ENCODE measurements around the gene NFIA. TPM values are rescaled to one million over a fixed set of nuclear protein-coding genes. Genes with fewer than 3 reads are reported as not detected.
A peak's percentile ranks its signal among the peaks of the same experiment; 100 is the strongest.
"Not testable (repeated sequence)": the region's sequence is repeated elsewhere in the genome, so short reads cannot be mapped to it uniquely, and the experiment has no call there.

Gene NFIA
- total RNA-seq, 2 experiments from 2014 or later: 4.2 to 5.7 TPM

GRCh38 chr1:61073871-61074270 lies 8.5 kb upstream of the NFIA start:
- Mint-ChIP-seq H3K27ac (no peak overlapping the region), H3K4me3 (no peak overlapping the region), H3K36me3 (no peaks in the 10 kb centered on the region), H3K9me3 (no peaks in the 10 kb centered on the region), H3K27me3 (peaks cover 15% of the 10 kb centered on the region), H3K4me1 (peaks cover 19% of the 10 kb centered on the region)
- no peak for ATAC-seq (ENCODE audit: low read depth)
- DNase-seq: no peak
- POLR2A ChIA-PET: no interaction called here

- not testable (repeated sequence) for H3K9me3 Mint-ChIP-seq; H3K27ac Mint-ChIP-seq; ATAC-seq (ENCODE audit: low read depth); H3K36me3 Mint-ChIP-seq; DNase-seq; H3K4me3 Mint-ChIP-seq
- peaks cover 33% of the 10 kb centered on the region for H3K27me3 Mint-ChIP-seq
- POLR2A ChIA-PET: interaction anchor here (2.9 kb wide), 1 partner anchor 24 kb away, joined by 24 read pairs; no protein-coding TSS in a partner anchor
- H3K4me1 Mint-ChIP-seq: peaks cover 34% of the 10 kb centered on the region
Measured at GRCh38 chr1:61075833-61076232, 6.5 kb upstream of the NFIA start.

GRCh38 chr1:61076728-61077675 lies 5.4 kb upstream of the NFIA start:
- H3K27me3 Mint-ChIP-seq: peaks cover 36% of the 10 kb centered on the region
- ATAC-seq (ENCODE audit: low read depth): peak; percentile 78

GRCh38 chr1:61077676-61078541 lies 4.5 kb upstream of the NFIA start:
- Mint-ChIP-seq H3K27ac (peak overlapping the region; percentile 98), H3K27me3 (peaks cover 39% of the 10 kb centered on the region), H3K36me3 (peaks cover 1% of the 10 kb centered on the region), H3K9me3 (no peaks in the 10 kb centered on the region), H3K4me3 (peak overlapping the region; percentile 95), H3K4me1 (peaks cover 38% of the 10 kb centered on the region)
- peak; percentile 77 for DNase-seq
- POLR2A ChIA-PET: interaction anchor here (0.5 to 2.9 kb wide), 8 partner anchors 13 to 1363 kb away, joined by 3 to 24 read pairs (median 4); partner anchors contain the start of gene TM2D1
- ATAC-seq (ENCODE audit: low read depth): peak; percentile 85

More at GRCh38 chr1:61076728-61077675, 5.4 kb upstream of the NFIA start:
- DNase-seq: peak; percentile 82
- Mint-ChIP-seq H3K27ac (peak overlapping the region; percentile 98), H3K9me3 (no peaks in the 10 kb centered on the region), H3K36me3 (no peaks in the 10 kb centered on the region), H3K4me3 (peak overlapping the region; percentile 95), H3K4me1 (peaks cover 36% of the 10 kb centered on the region)
- POLR2A ChIA-PET: interaction anchor here (0.5 to 2.9 kb wide), 6 partner anchors 26 to 1363 kb away, joined by 3 to 24 read pairs (median 4); partner anchors contain the start of gene TM2D1

- Mint-ChIP-seq H3K27me3 (peaks cover 36% of the 10 kb centered on the region), H3K36me3 (peaks cover 2% of the 10 kb centered on the region), H3K4me1 (peaks cover 39% of the 10 kb centered on the region), H3K4me3 (peak overlapping the region; percentile 95), H3K27ac (peak overlapping the region; percentile 98), H3K9me3 (no peaks in the 10 kb centered on the region)
- no peak for DNase-seq
- POLR2A ChIA-PET: interaction anchor here (1.4 to 2.9 kb wide), 2 partner anchors 27 to 78 kb away, joined by 4 to 24 read pairs; no protein-coding TSS in a partner anchor
- no peak for ATAC-seq (ENCODE audit: low read depth)
Measured at GRCh38 chr1:61078618-61079295, 3.6 kb upstream of the NFIA start.

GRCh38 chr1:61079296-61079897 lies 3.0 kb upstream of the NFIA start:
- no peak for ATAC-seq (ENCODE audit: low read depth)
- peak overlapping the region; percentile 52 for H3K4me3 Mint-ChIP-seq
- H3K4me1 Mint-ChIP-seq: peaks cover 42% of the 10 kb centered on the region

GRCh38 chr1:61079898-61080336 lies 2.4 kb upstream of the NFIA start:
- Mint-ChIP-seq H3K36me3 (peaks cover 4% of the 10 kb centered on the region), H3K9me3 (no peaks in the 10 kb centered on the region), H3K27ac (no peak overlapping the region), H3K27me3 (peaks cover 48% of the 10 kb centered on the region), H3K4me1 (peaks cover 42% of the 10 kb centered on the region), H3K4me3 (peak overlapping the region; percentile 52)
- no peak for DNase-seq
- POLR2A ChIA-PET: interaction anchor here (0.7 to 1.5 kb wide), 2 partner anchors 30 to 37 kb away, joined by 3 read pairs; no protein-coding TSS in a partner anchor
- ATAC-seq (ENCODE audit: low read depth): no peak

More at GRCh38 chr1:61079296-61079897, 3.0 kb upstream of the NFIA start:
- Mint-ChIP-seq H3K36me3 (peaks cover 4% of the 10 kb centered on the region), H3K27me3 (peaks cover 43% of the 10 kb centered on the region), H3K27ac (no peak overlapping the region), H3K9me3 (no peaks in the 10 kb centered on the region)
- POLR2A ChIA-PET: no interaction called here
- DNase-seq: no peak

GRCh38 chr1:61080413-61081143 lies 1.8 kb upstream of the NFIA start:
- no peak for ATAC-seq (ENCODE audit: low read depth)
- POLR2A ChIA-PET: interaction anchor here (0.7 to 1.5 kb wide), 2 partner anchors 31 to 36 kb away, joined by 3 read pairs; no protein-coding TSS in a partner anchor
- no peak for DNase-seq
- Mint-ChIP-seq H3K27me3 (peaks cover 55% of the 10 kb centered on the region), H3K27ac (no peak overlapping the region), H3K36me3 (peaks cover 4% of the 10 kb centered on the region), H3K4me3 (peak overlapping the region; percentile 59), H3K9me3 (no peaks in the 10 kb centered on the region), H3K4me1 (peaks cover 42% of the 10 kb centered on the region)

GRCh38 chr1:61081144-61081685 lies 1.1 kb upstream of the NFIA start:
- H3K27ac Mint-ChIP-seq: no peak overlapping the region
- POLR2A ChIA-PET: interaction anchor here (0.7 to 1.5 kb wide), 2 partner anchors 31 to 554 kb away, joined by 3 read pairs; no protein-coding TSS in a partner anchor
- peaks cover 60% of the 10 kb centered on the region for H3K27me3 Mint-ChIP-seq
- ATAC-seq (ENCODE audit: low read depth): no peak
- H3K9me3 Mint-ChIP-seq: no peaks in the 10 kb centered on the region
- H3K4me3 Mint-ChIP-seq: peak overlapping the region; percentile 65
- peaks cover 4% of the 10 kb centered on the region for H3K36me3 Mint-ChIP-seq
- DNase-seq: no peak
- peaks cover 41% of the 10 kb centered on the region for H3K4me1 Mint-ChIP-seq

GRCh38 chr1:61081686-61082310 lies 563 bp upstream of the NFIA start:
- peaks cover 63% of the 10 kb centered on the region for H3K27me3 Mint-ChIP-seq
- POLR2A ChIA-PET: interaction anchor here (0.7 to 0.9 kb wide), 2 partner anchors 239 to 553 kb away, joined by 3 read pairs; no protein-coding TSS in a partner anchor
- ATAC-seq (ENCODE audit: low read depth) (no peak), DNase-seq (peak; percentile 44)
- peaks cover 4% of the 10 kb centered on the region for H3K36me3 Mint-ChIP-seq
- H3K4me3 Mint-ChIP-seq: peak overlapping the region; percentile 65
- H3K9me3 Mint-ChIP-seq: no peaks in the 10 kb centered on the region
- H3K4me1 Mint-ChIP-seq: peaks cover 35% of the 10 kb centered on the region
- H3K27ac Mint-ChIP-seq: no peak overlapping the region
